Activated CD8-positive, alpha-beta memory T cell treated with anti-CD3 and anti-CD28 coated beads, Interleukin-2, amount 10 ng/mL, durations not matched to agents 7 days and 5 days (primary cell): ENCODE results near the gene WWOX. TPM values are rescaled to one million over a fixed set of nuclear protein-coding genes. Genes with fewer than 3 reads are reported as not detected.

Experiments
- ATAC-seq: fragments of 150-1000 bp; cut with Tn5 transposase; one replicate; pipeline ENCODE4 v1.10.0; 2021; ENCODE audit warnings: moderate library complexity
- CTCF ChIA-PET: fragments of 350-600 bp; sonication (Branson Sonifier 250); formaldehyde crosslinking; loops from one replicate; lab custom pipeline; 2021; ENCODE audit warnings: antibody characterized with exemption; lab: Charles Lee
- DNase-seq: peaks from one replicate; pipeline ENCODE4 v3.0.0-alpha.2; 2020
- H3K27ac Mint-ChIP-seq: one replicate; pipeline ENCODE4 v1.8.0; 2021; ENCODE audit warnings: mild to moderate bottlenecking, mixed read lengths
- H3K27me3 Mint-ChIP-seq: one replicate; pipeline ENCODE4 v1.8.0; 2021; ENCODE audit warnings: mixed read lengths
- H3K36me3 Mint-ChIP-seq: one replicate; pipeline ENCODE4 v1.8.0; 2021; ENCODE audit warnings: mild to moderate bottlenecking, mixed read lengths
- H3K4me1 Mint-ChIP-seq: one replicate; pipeline ENCODE4 v1.8.0; 2021; ENCODE audit warnings: mixed read lengths
- H3K4me3 Mint-ChIP-seq: one replicate; pipeline ENCODE4 v1.8.0; 2021; ENCODE audit warnings: mild to moderate bottlenecking, moderate library complexity, mixed read lengths
- H3K9me3 Mint-ChIP-seq: one replicate; pipeline ENCODE4 v1.8.0; 2022; ENCODE audit warnings: low read depth, mixed read lengths
- total RNA-seq, 2 experiments: library from RNA; stranded (reverse); gene quantifications; one replicate each; pipeline ENCODE4 v1.2.3, GENCODE V29; 2021

The WWOX gene
- total RNA-seq, 2 experiments from 2014 or later, result 25.2 to 38.8 TPM

DNA sequence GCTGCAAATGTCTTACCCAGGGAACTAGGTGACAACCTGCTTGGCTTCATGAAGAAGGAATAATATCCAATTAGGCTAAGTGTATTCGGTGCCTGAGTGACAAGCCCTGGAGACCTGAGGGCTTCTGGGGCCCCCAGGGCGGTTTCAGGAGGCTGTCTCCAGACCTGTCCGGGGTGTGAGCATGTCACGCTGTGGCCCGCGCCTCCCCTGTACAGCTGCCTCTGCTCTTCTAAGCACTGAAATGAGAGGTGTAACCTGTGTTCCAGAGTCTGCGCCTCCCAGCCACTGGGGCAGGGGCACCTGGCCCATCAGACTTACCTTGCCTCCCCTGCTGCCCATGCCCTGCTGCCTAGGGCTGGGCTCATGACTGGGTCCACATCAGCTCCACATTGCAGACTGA, 114.3 kb downstream of the WWOX start:
- no peaks in the 10 kb centered on the region for H3K9me3 Mint-ChIP-seq
- H3K4me1 Mint-ChIP-seq, result no peaks in the 10 kb centered on the region
- no peak for ATAC-seq
- CTCF ChIA-PET, result no interaction called here
- H3K4me3 Mint-ChIP-seq, result no peak overlapping the region
- H3K36me3 Mint-ChIP-seq, result no peaks in the 10 kb centered on the region
- H3K27me3 Mint-ChIP-seq, result no peaks in the 10 kb centered on the region
- no peak for DNase-seq
- H3K27ac Mint-ChIP-seq, result no peak overlapping the region

GRCh38 chr16:78215222-78215621, 115.8 kb downstream of the WWOX start:
- no peaks in the 10 kb centered on the region for H3K9me3 Mint-ChIP-seq
- no peak for DNase-seq

GRCh38 chr16:78216166-78216745, 116.8 kb downstream of the WWOX start:
- no peaks in the 10 kb centered on the region for H3K36me3 Mint-ChIP-seq
- ATAC-seq, result no peak
- CTCF ChIA-PET, result no interaction called here
- no peak overlapping the region for H3K27ac Mint-ChIP-seq
- no peaks in the 10 kb centered on the region for H3K4me1 Mint-ChIP-seq
- no peaks in the 10 kb centered on the region for H3K9me3 Mint-ChIP-seq
- no peak overlapping the region for H3K4me3 Mint-ChIP-seq
- no peaks in the 10 kb centered on the region for H3K27me3 Mint-ChIP-seq
- DNase-seq, result no peak

More at GRCh38 chr16:78215222-78215621, 115.8 kb downstream of the WWOX start:
- Mint-ChIP-seq H3K4me1 (no peaks in the 10 kb centered on the region), H3K27ac (no peak overlapping the region), H3K36me3 (no peaks in the 10 kb centered on the region), H3K4me3 (no peak overlapping the region), H3K27me3 (no peaks in the 10 kb centered on the region)
- CTCF ChIA-PET, result no interaction called here
- no peak for ATAC-seq

DNA sequence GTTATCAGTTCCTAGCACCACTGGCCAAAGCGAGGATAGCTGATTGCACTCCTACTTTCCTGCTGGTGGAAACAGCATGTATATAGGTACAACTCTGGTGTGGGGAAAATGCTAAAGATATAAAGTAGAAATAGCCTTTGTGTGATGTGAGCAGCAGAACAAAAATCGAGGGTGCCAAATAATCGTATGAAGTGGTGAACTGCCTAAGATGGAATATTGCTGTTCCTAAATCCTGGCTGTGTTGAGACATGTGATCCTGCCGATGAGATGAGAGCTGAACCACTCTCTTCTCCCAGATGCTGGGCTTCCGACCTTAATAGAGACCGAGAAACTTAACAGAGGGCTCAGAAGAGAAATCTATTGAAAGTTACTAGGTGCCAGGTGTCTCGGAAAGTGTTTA, 117.8 kb downstream of the WWOX start:
- H3K27ac Mint-ChIP-seq, result no peak overlapping the region
- CTCF ChIA-PET, result no interaction called here
- H3K36me3 Mint-ChIP-seq, result no peaks in the 10 kb centered on the region
- ATAC-seq, result no peak
- H3K27me3 Mint-ChIP-seq, result no peaks in the 10 kb centered on the region
- H3K4me3 Mint-ChIP-seq, result no peak overlapping the region
- no peaks in the 10 kb centered on the region for H3K9me3 Mint-ChIP-seq
- H3K4me1 Mint-ChIP-seq, result no peaks in the 10 kb centered on the region
- DNase-seq, result no peak

GRCh38 chr16:78218279-78218678, 118.8 kb downstream of the WWOX start:
- ATAC-seq, result no peak
- H3K9me3 Mint-ChIP-seq, result no peaks in the 10 kb centered on the region
- no peak overlapping the region for H3K4me3 Mint-ChIP-seq
- CTCF ChIA-PET, result no interaction called here
- DNase-seq, result no peak
- H3K27ac Mint-ChIP-seq, result no peak overlapping the region
- no peaks in the 10 kb centered on the region for H3K36me3 Mint-ChIP-seq
- no peaks in the 10 kb centered on the region for H3K4me1 Mint-ChIP-seq
- H3K27me3 Mint-ChIP-seq, result no peaks in the 10 kb centered on the region

DNA sequence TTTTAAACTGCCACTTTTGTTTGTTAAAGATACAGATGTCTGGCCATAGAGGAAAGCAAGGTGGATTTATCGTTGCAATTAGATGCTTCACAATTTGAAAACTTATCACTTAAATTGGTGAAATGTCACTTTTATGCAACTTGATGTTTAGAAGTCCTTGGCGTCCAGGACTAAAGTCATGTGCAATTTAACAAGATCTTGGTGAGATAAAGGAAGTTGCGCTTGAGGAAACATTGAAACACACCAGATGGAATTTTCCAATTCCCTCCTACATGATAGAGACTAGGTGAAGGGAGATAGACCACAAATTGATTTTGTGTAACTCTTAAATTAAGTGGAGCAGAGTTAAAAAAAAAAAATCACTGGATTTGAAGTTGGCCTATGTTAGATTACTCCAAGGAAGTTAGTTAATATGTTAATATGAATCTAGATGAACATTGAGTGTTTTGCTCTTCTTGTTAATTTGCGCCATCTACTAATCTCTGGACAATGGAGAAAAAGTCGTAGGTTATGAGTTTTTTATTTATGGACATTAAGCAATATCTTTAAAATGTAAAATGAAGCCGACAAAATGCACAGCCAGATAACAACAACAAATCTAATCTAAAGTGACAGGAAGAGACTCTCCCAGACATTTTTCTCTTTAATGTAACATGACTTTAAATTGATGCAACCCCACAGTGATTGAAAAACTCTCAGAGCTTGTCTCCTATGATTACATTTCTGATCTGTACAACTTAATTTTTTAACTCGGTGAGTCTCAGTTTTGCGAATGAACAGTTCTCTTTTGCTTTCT, 119.6 kb downstream of the WWOX start:
- no peaks in the 10 kb centered on the region for H3K4me1 Mint-ChIP-seq
- H3K9me3 Mint-ChIP-seq, result no peaks in the 10 kb centered on the region
- CTCF ChIA-PET, result no interaction called here
- ATAC-seq (no peak), DNase-seq (no peak)
- no peak overlapping the region for H3K4me3 Mint-ChIP-seq
- H3K36me3 Mint-ChIP-seq, result no peaks in the 10 kb centered on the region
- no peak overlapping the region for H3K27ac Mint-ChIP-seq
- no peaks in the 10 kb centered on the region for H3K27me3 Mint-ChIP-seq

DNA sequence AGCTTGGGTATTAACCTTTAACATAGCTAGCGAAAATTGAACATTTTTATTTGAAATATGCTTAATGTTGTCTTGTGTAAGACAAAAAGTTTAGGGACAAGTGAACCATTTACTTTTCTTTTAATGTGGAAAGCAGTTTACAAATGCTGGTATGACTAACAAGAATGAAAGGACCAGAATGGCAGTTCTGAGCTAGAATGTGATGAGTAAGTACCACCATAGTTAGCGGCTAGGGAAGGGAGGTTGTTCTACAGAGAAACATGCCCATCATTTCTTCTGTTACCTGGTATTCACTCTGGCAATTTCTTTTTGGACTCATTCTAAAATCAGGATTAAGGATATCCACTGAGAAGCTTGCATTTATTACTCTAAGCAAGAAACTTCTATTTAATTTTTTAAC, 121.1 kb downstream of the WWOX start:
- Mint-ChIP-seq H3K36me3 (no peaks in the 10 kb centered on the region), H3K9me3 (no peaks in the 10 kb centered on the region), H3K4me3 (no peak overlapping the region), H3K4me1 (no peaks in the 10 kb centered on the region), H3K27me3 (no peaks in the 10 kb centered on the region), H3K27ac (no peak overlapping the region)
- DNase-seq, result no peak
- CTCF ChIA-PET, result interaction anchor here (1.4 kb wide), 1 partner anchor 14 kb away, joined by 4 read pairs; no protein-coding TSS in a partner anchor
- no peak for ATAC-seq

DNA sequence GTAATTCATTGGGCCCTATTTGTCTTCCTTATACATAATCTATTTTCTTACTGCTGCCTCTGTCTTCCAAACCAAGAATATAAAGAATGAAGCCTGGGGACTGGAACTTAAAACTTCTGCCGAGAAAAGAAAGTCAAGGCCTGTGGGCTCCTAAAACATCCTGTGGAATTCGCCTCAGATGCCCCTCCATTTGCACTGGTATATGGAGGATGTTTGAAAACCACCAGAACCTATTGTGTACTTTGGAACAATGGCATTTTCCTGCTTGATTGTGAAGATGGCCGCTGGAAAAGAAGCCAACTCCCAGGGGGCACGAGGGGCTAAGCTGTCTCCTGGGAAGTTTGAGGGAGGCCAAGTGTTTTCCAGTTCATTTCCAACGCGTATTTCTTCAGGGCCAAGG, 122.4 kb downstream of the WWOX start:
- no peak for ATAC-seq
- Mint-ChIP-seq H3K27me3 (no peaks in the 10 kb centered on the region), H3K9me3 (no peaks in the 10 kb centered on the region), H3K4me1 (no peaks in the 10 kb centered on the region), H3K4me3 (no peak overlapping the region), H3K27ac (no peak overlapping the region), H3K36me3 (no peaks in the 10 kb centered on the region)
- CTCF ChIA-PET, result interaction anchor here (1.4 kb wide), 1 partner anchor 13 kb away, joined by 4 read pairs; no protein-coding TSS in a partner anchor
- DNase-seq, result no peak

DNA sequence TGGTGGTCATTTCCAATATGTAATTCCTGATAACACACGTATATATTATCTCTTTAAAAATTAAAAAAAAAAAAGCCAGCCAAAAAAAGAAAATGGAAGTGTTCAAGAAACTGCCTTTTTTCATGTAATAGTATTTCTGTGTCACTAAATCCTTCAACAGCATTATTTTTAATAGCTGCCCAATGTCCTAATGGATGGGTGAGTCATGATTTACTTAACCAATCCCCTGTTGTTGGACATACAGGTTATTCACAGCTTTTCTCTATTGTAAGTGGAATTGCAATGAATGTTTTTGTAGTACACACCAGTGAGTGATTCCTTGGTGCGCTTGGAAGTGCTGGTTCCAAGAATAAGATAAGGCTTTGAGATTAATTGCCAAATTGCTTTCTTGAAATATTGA, 124.9 kb downstream of the WWOX start:
- H3K4me3 Mint-ChIP-seq, result no peak overlapping the region
- CTCF ChIA-PET, result interaction anchor here (0.9 kb wide), 1 partner anchor 13 kb away, joined by 3 read pairs; no protein-coding TSS in a partner anchor
- no peaks in the 10 kb centered on the region for H3K27me3 Mint-ChIP-seq
- H3K9me3 Mint-ChIP-seq, result no peaks in the 10 kb centered on the region
- no peak overlapping the region for H3K27ac Mint-ChIP-seq
- DNase-seq, result no peak
- no peaks in the 10 kb centered on the region for H3K4me1 Mint-ChIP-seq
- ATAC-seq, result no peak
- no peaks in the 10 kb centered on the region for H3K36me3 Mint-ChIP-seq

DNA sequence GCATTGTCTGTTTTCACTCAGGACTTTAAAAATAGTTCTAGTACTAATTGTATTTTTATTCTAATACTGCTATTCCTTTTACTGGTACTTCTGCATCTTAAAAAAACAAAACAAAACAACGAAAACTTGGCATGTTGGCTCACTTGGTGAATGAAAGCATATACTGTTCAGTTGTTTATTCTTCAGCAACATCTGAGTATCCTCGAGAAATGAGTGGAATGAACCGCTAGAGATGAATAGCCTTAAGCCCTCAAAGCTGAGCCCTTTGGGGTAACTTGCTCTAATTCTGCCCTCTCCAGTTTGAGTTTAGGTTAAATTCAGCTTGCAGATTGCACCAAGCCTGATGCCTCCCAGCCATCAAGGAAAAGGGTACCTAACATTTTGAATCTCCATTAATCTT, 126.5 kb downstream of the WWOX start:
- DNase-seq (no peak), ATAC-seq (no peak)
- H3K4me1 Mint-ChIP-seq, result no peaks in the 10 kb centered on the region
- no peak overlapping the region for H3K4me3 Mint-ChIP-seq
- H3K27me3 Mint-ChIP-seq, result no peaks in the 10 kb centered on the region
- no peaks in the 10 kb centered on the region for H3K36me3 Mint-ChIP-seq
- H3K9me3 Mint-ChIP-seq, result no peaks in the 10 kb centered on the region
- CTCF ChIA-PET, result interaction anchor here (1.2 kb wide), 1 partner anchor 9 kb away, joined by 3 read pairs; no protein-coding TSS in a partner anchor
- no peak overlapping the region for H3K27ac Mint-ChIP-seq

GRCh38 chr16:78227855-78228254, 128.4 kb downstream of the WWOX start:
- CTCF ChIA-PET, result no interaction called here
- no peaks in the 10 kb centered on the region for H3K9me3 Mint-ChIP-seq
- DNase-seq, result no peak
- H3K4me3 Mint-ChIP-seq, result no peak overlapping the region
- no peaks in the 10 kb centered on the region for H3K36me3 Mint-ChIP-seq
- no peak for ATAC-seq
- H3K4me1 Mint-ChIP-seq, result no peaks in the 10 kb centered on the region
- H3K27me3 Mint-ChIP-seq, result no peaks in the 10 kb centered on the region
- no peak overlapping the region for H3K27ac Mint-ChIP-seq

- Mint-ChIP-seq H3K4me3 (no peak overlapping the region), H3K27ac (no peak overlapping the region), H3K4me1 (no peaks in the 10 kb centered on the region), H3K9me3 (no peaks in the 10 kb centered on the region), H3K36me3 (no peaks in the 10 kb centered on the region), H3K27me3 (no peaks in the 10 kb centered on the region)
- no peak for DNase-seq
- CTCF ChIA-PET, result no interaction called here
- ATAC-seq, result no peak
Observed at GRCh38 chr16:78228704-78229103, 129.2 kb downstream of the WWOX start.

GRCh38 chr16:78230832-78231231, 131.4 kb downstream of the WWOX start:
- no peak overlapping the region for H3K4me3 Mint-ChIP-seq
- H3K36me3 Mint-ChIP-seq, result no peaks in the 10 kb centered on the region
- DNase-seq (no peak), ATAC-seq (no peak)
- no peaks in the 10 kb centered on the region for H3K9me3 Mint-ChIP-seq
- H3K27me3 Mint-ChIP-seq, result no peaks in the 10 kb centered on the region
- peaks cover 2% of the 10 kb centered on the region for H3K4me1 Mint-ChIP-seq
- H3K27ac Mint-ChIP-seq, result no peak overlapping the region
- CTCF ChIA-PET, result no interaction called here
